GM19193 (cell line): ENCODE data around the gene KIAA1671.

Experiments used
- POLR2A ChIP-seq: IDR thresholded peaks from 4 replicates; pipeline ENCODE4 v1.6.1; 2011; ENCODE audit not compliant: insufficient read depth, insufficient read length; ENCODE audit errors: extremely low read depth

The KIAA1671 gene

GRCh38 chr22:24951942-24952836, at the start of gene KIAA1671:
TSS of gene KIAA1671 (plus strand) at chr22:24952716. CDS start at chr22:25028000, 75,284 bp downstream.
- TF ChIP-seq POLR2A = no peak

DNA sequence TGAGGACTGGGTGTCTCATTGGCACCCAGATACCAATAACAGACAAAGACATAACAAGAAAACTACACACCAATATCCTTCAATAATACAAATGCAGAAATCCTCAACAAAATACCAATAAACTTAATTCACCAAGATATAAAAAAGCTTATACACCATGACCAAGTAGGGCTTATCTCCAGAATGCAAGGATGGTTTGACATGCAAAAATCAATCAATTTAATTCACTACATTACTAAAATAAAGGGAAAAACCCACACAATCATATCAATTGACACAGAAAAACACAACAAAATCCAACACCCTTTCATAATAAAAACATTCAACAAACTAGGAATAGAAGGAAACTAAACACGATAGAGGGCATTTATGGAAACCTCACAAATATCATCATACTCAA, 46.6 kb upstream of the KIAA1671 start:
- TF ChIP-seq POLR2A = no peak

- TF ChIP-seq POLR2A = no peak
Measured at GRCh38 chr22:24920029-24920428, 32.5 kb upstream of the KIAA1671 start.

DNA sequence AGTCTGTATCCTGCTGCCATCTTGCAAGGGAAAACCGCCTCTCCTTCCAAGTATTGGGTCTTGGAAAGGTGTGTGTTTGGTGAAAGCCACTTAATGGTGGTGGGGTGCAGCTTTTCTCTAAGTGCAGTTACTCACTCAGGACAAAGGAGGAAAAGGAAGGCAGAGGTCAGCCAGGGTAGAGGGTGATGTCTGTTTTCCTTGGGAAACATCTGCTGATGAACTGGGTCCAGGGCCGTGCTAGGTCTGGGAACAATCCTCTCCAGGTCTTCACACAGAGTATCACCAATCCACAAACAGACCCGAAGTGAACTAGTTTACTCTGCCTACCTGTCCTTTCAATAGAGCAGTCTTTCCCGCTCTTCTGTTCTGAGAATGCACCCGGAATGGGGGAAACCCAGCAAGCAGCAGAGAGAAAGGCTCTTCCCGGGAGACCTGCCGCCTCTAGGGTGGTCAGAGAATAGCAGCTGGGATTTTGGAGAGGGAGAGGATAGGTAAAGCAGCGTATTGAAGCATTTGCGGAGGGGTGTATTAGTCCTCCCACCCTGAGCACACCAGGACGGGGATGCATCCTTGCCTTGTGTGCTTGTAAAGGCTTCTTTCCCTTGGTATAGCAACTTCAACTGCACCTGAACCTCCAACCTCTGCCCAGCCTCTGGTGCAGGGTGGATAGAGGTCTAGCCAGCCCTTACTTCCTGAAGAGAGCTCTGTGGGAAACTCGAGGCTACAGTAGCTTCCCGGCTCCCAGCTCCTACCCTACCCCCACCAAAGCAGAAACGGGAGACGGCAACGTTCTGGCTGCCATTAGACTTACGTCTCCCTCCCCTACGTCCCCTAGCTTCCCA, 26.7 kb upstream of the KIAA1671 start:
- TF ChIP-seq POLR2A = no peak

DNA sequence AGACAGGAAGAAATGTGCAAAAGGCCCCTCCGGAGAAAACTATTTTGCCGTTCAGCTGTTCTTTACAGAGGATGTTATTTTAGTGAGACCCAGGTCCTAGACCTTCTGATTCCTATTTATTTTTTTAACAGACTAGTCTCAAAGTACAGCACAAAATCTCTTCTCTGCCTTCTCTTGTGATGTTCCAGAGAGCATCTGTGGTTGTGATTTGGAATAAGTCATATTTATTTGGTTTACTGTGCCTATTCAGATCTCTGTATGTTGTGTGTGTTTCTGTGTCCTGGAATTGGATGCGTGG, 26.1 kb upstream of the KIAA1671 start:
- TF ChIP-seq POLR2A = no peak

DNA sequence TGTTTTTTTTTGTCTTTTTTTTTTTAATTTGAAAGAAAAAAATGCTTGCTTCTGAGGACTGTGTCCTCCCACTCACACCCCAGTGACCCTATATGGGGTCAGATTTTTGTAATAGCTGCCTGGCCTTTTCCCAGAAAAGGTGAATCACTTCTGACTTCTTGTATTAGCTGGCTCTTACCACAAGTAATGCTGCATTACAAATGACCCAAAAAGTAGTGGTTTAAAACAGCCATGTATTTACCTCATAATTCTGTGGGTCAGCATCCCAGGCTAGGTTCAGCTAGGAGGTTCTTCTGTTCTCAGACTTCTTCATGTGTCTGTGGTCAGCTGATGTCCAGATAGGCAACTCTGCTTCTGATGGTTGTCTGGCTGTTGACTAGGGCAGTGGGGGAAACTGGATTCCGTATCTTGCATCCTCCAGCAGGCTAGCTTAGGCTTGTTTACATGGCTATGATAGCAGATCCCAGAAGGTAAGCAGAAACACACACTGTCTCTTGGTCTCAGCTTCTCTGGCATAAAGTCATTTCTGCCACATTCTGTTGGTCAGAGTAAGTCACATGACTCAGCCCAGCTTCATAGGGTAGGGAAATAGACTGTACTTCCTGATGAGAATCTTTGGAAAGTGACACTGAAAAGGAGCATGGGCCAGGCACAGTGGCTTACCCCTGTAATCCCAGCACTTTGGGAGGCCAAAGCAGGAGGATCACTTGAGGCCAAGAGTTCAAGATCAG, 25.5 kb upstream of the KIAA1671 start:
- TF ChIP-seq POLR2A = no peak

DNA sequence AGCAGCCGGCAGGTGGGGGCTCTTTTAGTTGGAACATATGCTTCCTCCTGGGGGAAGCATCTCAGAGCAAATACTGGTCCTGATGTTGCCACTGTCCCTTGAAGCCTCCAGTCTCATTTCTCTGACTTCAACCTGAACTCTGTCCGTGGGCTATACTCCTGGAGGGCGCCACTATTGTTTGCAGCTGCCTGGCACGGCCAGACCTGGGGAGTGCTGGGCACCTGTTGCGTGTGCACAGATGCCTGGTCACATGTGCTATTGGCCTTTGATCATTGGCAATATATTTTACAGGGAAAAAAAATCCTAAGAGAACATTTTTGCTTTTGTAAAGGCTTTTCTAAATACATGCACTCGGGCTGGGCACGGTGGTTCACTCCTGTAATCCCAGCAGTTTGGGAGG, 24.2 kb upstream of the KIAA1671 start:
- no peak for TF ChIP-seq POLR2A

- TF ChIP-seq POLR2A = no peak
Measured at GRCh38 chr22:24930678-24931077, 21.8 kb upstream of the KIAA1671 start.

DNA sequence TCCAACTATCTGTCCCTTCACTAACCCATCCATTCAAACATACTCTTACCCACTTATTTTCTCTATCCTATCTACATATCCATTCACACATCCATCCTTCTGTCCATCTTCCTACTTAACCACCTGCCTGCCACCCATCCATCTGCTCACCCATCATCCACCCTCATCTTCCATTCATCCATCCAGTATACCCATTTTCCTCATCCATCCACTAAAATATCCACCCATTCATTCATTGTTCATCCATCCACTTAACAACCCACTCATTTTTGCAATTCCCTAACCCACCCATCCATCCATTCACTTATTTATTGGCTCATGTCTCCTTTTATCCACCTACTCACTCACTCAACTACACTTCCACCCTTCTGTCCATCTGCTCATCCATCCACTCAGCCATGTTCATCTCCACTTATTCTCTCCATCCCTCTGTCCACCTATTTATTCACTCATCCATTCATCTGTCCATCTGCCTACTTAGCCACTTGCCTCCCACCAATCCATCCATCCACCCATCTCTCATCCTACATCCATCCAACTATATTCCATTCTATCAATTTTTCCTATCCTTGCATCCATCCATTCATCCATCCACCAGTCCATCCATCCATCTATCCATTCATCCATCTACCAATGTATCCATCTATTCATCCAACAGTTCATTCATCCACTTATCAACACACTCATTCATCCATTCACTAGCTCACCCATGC, 16.6 kb upstream of the KIAA1671 start:
- TF ChIP-seq POLR2A = no peak

GRCh38 chr22:24937114-24937513, 15.4 kb upstream of the KIAA1671 start:
- no peak for TF ChIP-seq POLR2A

DNA sequence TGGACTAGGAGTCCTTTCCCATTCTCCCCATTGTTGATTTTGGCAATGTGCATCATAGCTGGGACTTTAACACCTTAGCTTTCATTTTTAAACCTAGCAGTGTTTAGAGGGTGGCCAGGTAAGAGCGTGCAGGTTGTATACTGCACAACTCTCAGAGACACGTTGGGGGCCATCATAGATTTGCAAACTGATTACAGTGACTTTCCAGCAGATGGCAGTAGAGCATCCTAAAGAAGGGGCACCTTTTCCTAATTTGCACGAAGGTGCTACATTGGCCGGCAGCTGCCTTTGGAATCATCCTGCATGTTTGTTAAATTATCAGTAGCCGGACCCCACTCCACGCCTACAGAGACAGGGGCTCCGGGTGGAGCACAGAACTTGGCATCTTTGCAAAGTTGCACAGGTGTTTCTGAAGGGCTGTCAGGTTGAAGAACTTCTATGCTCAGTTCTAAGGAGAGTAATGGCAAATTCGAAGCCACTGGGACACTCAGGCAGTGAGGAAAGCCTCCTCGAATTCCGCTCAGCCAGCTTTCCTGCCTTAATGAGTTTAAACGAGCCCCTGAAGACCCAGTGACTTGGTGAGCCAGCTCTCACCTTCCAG, 13.7 kb upstream of the KIAA1671 start:
- TF ChIP-seq POLR2A = no peak

DNA sequence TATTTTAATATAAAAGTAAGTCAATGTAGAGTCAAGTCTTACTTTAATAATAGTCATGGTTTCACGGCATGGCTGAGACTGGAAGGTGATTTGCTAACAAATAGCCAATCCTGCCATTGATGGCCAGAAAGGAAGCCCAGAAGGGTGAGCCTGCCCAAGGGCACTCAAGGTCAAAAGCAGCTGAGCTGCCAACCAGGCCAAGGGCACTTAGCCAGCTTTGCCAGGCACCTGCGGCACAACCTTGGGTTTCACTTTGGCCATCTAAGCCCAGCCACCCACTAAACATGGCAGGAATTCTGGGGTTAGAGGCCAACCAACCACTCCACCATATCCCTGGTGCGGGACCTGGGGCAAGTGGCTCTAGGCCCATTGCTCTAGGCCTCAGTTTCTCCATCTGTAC, 10.2 kb upstream of the KIAA1671 start:
- TF ChIP-seq POLR2A = no peak

DNA sequence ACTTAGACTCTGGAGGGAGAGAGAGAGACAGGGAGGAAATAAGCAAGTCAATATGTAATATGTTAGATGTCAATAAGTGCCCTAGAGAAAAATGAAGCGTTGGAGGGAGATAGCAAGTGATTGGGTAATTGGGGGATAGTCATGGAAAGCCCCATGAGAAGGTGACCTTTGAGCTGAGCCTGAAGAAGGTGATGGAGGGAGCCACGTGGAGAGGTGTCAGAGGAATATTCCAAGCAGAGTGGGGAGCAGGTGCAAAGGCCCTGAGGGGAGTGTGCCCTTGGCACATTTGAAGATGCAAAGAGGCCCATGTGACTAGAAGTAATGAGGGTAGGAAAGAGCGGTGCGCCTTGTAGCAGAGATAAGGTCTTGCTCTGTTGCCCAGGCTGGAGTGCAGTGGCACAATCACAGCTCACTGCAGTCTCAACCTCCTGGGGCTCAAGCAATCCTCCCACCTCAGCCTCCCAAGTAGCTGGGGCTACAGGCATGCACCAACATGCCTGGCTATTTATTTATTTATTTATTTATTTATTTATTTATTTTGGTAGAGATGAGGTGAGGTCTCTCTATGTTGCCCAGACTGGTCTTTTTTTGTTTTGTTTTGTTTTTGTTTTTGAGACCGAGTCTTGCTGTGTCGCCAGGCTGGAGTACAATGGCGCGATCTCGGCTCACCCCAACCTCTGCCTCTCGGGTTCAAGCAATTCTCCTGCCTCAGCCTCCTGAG, 8.1 kb upstream of the KIAA1671 start:
- TF ChIP-seq POLR2A = no peak

- TF ChIP-seq POLR2A = no peak
Measured at GRCh38 chr22:24945430-24945829, 7.1 kb upstream of the KIAA1671 start.

- TF ChIP-seq POLR2A = no peak
Measured at GRCh38 chr22:24947383-24947782, 5.1 kb upstream of the KIAA1671 start.
